Osteoblast (primary cell): ENCODE results near the gene C4B. TPM values are rescaled to one million over a fixed set of nuclear protein-coding genes. Genes with fewer than 3 reads are reported as not detected.
"Not testable (repeated sequence)": the region's sequence is repeated elsewhere in the genome, so short reads cannot be mapped to it uniquely, and the experiment has no call there.

ENCODE experiments used
- DNase-seq: peaks from one replicate; pipeline ENCODE4 v3.0.0; 2011; ENCODE audit warnings: low spot score, mixed read lengths; ENCODE audit not compliant: insufficient read length; ENCODE audit errors: missing footprints
- H2AFZ ChIP-seq: 2 replicates; pipeline ENCODE4 v1.6.0; 2011; ENCODE audit warnings: mild to moderate bottlenecking, low read length
- H3K27ac ChIP-seq: 2 replicates; pipeline ENCODE4 v1.5.1; 2011; ENCODE audit warnings: mild to moderate bottlenecking, low read depth, low read length, moderate library complexity
- H3K27me3 ChIP-seq: 2 replicates; pipeline ENCODE4 v1.6.0; 2012; ENCODE audit warnings: mild to moderate bottlenecking, control low read depth, inconsistent platforms, low read length, moderate library complexity; ENCODE audit not compliant: insufficient read depth
- H3K36me3 ChIP-seq: 2 replicates; pipeline ENCODE4 v1.5.1; 2011; ENCODE audit warnings: mild to moderate bottlenecking, low read length, control low read depth, moderate library complexity; ENCODE audit not compliant: insufficient read depth
- H3K4me1 ChIP-seq: 2 replicates; pipeline ENCODE4 v1.5.1; 2011; ENCODE audit warnings: mild to moderate bottlenecking, low read length, control low read depth, moderate library complexity; ENCODE audit not compliant: insufficient read depth
- H3K4me2 ChIP-seq: 2 replicates; pipeline ENCODE4 v1.6.0; 2011; ENCODE audit warnings: mild to moderate bottlenecking, low read length; ENCODE audit not compliant: insufficient read depth
- H3K4me3 ChIP-seq: fragments of 200-600 bp; sonication (generic); 3 replicates; pipeline ENCODE4 v1.5.1; 2012; ENCODE audit warnings: mild to moderate bottlenecking, low read length, inconsistent platforms; ENCODE audit not compliant: insufficient read depth
- H3K79me2 ChIP-seq: 2 replicates; pipeline ENCODE4 v1.6.0; 2012; ENCODE audit warnings: mild to moderate bottlenecking, low read length, control low read depth, inconsistent platforms; ENCODE audit not compliant: insufficient read depth
- H3K9me3 ChIP-seq: 2 replicates; pipeline ENCODE4 v1.5.1; 2011; ENCODE audit warnings: low read depth, low read length, control low read depth
- H4K20me1 ChIP-seq: 2 replicates; pipeline ENCODE4 v1.6.0; 2012; ENCODE audit warnings: mild to moderate bottlenecking, low read length, control low read depth; ENCODE audit not compliant: insufficient read depth
- CTCF ChIP-seq: IDR thresholded peaks from 2 replicates; pipeline ENCODE4 v1.5.1; 2011; ENCODE audit warnings: mild to moderate bottlenecking, low read depth, low read length, moderate library complexity; ENCODE audit errors: extremely low read depth
- total RNA-seq: library from RNA; depleted of rRNA; stranded (reverse); fragments of >200 nt; gene quantifications from 2 replicates; pipeline ENCODE4 v1.2.3, GENCODE V29; 2012

C4B gene
- total RNA-seq, 1 donor, result 6.5 TPM

GRCh38 chr6:32044916-32045315 lies 30.3 kb downstream of the C4B start:
- H3K4me3 ChIP-seq, H4K20me1 ChIP-seq, H3K36me3 ChIP-seq, H3K27me3 ChIP-seq, H2AFZ ChIP-seq, H3K4me2 ChIP-seq, H3K9me3 ChIP-seq, DNase-seq, H3K79me2 ChIP-seq, H3K27ac ChIP-seq: not testable (repeated sequence)
- H3K4me1 ChIP-seq, result peaks cover 12% of the 10 kb centered on the region

GRCh38 chr6:32045811-32046449 lies 31.3 kb downstream of the C4B start:
- no peaks in the 10 kb centered on the region for H3K79me2 ChIP-seq
- no peaks in the 10 kb centered on the region for H3K9me3 ChIP-seq
- H3K4me3 ChIP-seq, result no peak overlapping the region
- H3K4me1 ChIP-seq, result peaks cover 12% of the 10 kb centered on the region
- H3K36me3 ChIP-seq, result no peaks in the 10 kb centered on the region
- no peak for DNase-seq
- no peak overlapping the region for H3K27ac ChIP-seq
- H2AFZ ChIP-seq, result no peak overlapping the region
- TF ChIP-seq CTCF, result no peak
- no peaks in the 10 kb centered on the region for H4K20me1 ChIP-seq
- H3K4me2 ChIP-seq, result no peak overlapping the region
- no peaks in the 10 kb centered on the region for H3K27me3 ChIP-seq

- Histone ChIP-seq H3K4me2 (no peak overlapping the region), H3K79me2 (no peaks in the 10 kb centered on the region), H3K4me3 (no peak overlapping the region), H3K9me3 (no peaks in the 10 kb centered on the region), H4K20me1 (no peaks in the 10 kb centered on the region), H3K27ac (no peak overlapping the region), H3K36me3 (no peaks in the 10 kb centered on the region), H3K4me1 (peaks cover 12% of the 10 kb centered on the region), H2AFZ (no peak overlapping the region), H3K27me3 (peaks cover 6% of the 10 kb centered on the region)
- peak; percentile 90 for DNase-seq
- no peak for TF ChIP-seq CTCF
Measured at GRCh38 chr6:32046450-32047083, 32.0 kb downstream of the C4B start.

GRCh38 chr6:32047084-32047478 lies 32.5 kb downstream of the C4B start:
- no peaks in the 10 kb centered on the region for H4K20me1 ChIP-seq
- H3K9me3 ChIP-seq, result no peaks in the 10 kb centered on the region
- peaks cover 9% of the 10 kb centered on the region for H3K27me3 ChIP-seq
- no peaks in the 10 kb centered on the region for H3K36me3 ChIP-seq
- H3K4me3 ChIP-seq, result no peak overlapping the region
- peaks cover 12% of the 10 kb centered on the region for H3K4me1 ChIP-seq
- no peak overlapping the region for H2AFZ ChIP-seq
- TF ChIP-seq CTCF, result no peak
- DNase-seq, result peak; percentile 69
- peak overlapping the region; percentile 15 for H3K4me2 ChIP-seq
- no peak overlapping the region for H3K27ac ChIP-seq
- no peaks in the 10 kb centered on the region for H3K79me2 ChIP-seq
